Cardiac septum (tissue), 1 donor: ENCODE results near the gene TAS2R43. TPM values are rescaled to one million over a fixed set of nuclear protein-coding genes. Genes with fewer than 3 reads are reported as not detected.
"Not testable (repeated sequence)": the region's sequence is repeated elsewhere in the genome, so short reads cannot be mapped to it uniquely, and the experiment has no call there.

Experiments
- DNase-seq: peaks from one replicate; pipeline ENCODE4 v3.0.0-alpha.2; 2020; ENCODE audit warnings: low spot score
- intact Hi-C: fragments of 100-400 bp; cut with DNase I; formaldehyde crosslinking; loops from one replicate; pipeline ENCODE4 v1.14.0; 2022
- total RNA-seq: library from RNA; stranded (reverse); fragmentation: NEBNext Ultra II Directional; extraction: Animal tissue kit (Norgen Biotek cat#: 25700); gene quantifications from one replicate; pipeline ENCODE4 v1.2.1, GENCODE V29; 2021
- donor health status: DM: no; HTN: no; CAD: no.

Gene TAS2R43
- total RNA-seq, 1 donor from 2014 or later: 0.32 TPM

- intact Hi-C loops: loop anchor here (10.0 kb wide), 1 partner anchor 97 kb away; no protein-coding TSS in a partner anchor
- DNase-seq: no peak
Measured at GRCh38 chr12:11067514-11067913, 24.6 kb downstream of the TAS2R43 start.

DNA sequence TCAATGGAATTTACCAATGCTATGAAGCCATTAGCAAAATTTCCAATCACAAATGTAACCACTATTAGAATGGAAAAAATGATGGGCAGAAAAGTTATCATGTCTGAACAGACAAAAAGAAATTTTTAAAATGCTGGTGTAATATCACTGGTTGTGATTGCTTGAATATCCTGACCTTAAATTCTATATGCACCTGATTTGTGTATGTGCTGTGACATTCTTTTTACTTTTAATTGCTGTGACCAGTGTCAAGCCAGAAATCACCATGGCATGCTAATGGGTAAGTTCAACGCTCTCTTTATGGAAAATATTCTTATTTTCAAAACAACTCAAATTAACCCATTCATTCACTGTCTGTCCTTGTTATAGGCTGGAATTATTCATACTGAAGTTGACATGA lies 29.9 kb downstream of the TAS2R43 start, which contains the start of gene TAS2R46:
Gene TAS2R46, minus strand, starts transcription at position 101 of the 400 bp plus-strand sequence. Its CDS starts 0 bp downstream, at position 101.
- DNase-seq: not testable (repeated sequence)
- intact Hi-C loops: loop anchor here (10.0 kb wide), 1 partner anchor 103 kb away; no protein-coding TSS in a partner anchor

GRCh38 chr12:11059784-11060183 lies 32.3 kb downstream of the TAS2R43 start:
- DNase-seq: no peak

GRCh38 chr12:11059041-11059440 lies 33.1 kb downstream of the TAS2R43 start:
- intact Hi-C loops: no loop called here
- DNase-seq: no peak

More at GRCh38 chr12:11059784-11060183, 32.3 kb downstream of the TAS2R43 start:
- intact Hi-C loops: loop anchor here (10.0 kb wide), 1 partner anchor 105 kb away; no protein-coding TSS in a partner anchor

- intact Hi-C loops: no loop called here
- no peak for DNase-seq
Measured at GRCh38 chr12:11055306-11055705, 36.8 kb downstream of the TAS2R43 start.

- DNase-seq, intact Hi-C loops: not testable (repeated sequence)
Measured at GRCh38 chr12:11049806-11050531, 42.1 kb downstream of the TAS2R43 start.

DNA sequence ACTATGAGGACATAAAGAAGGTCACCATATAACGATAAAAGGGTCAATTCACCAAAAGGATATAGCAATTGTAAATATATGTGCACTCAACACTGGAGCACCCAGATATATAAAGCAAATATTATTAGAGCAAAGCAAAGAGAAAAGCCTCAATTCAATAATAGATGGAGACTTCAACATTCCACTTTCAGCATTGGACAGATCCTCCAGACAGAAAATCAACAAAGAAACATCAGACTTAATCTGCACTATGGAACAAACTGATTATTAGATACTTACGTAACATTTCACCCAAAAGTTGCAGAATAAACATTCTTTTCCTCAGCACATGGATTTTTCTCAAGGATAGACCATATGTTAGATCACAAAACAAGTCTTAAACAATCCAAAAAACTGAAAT lies 50.7 kb downstream of the TAS2R43 start:
- intact Hi-C loops, DNase-seq: not testable (repeated sequence)

Other genes with a start within 250 kb of the TAS2R43 start
- 2.6 TPM for gene PRR4, start 242.8 kb downstream of the TAS2R43 start, total RNA-seq
- 10.2 TPM for gene PRH1, start 208.1 kb downstream of the TAS2R43 start, total RNA-seq
- gene TAS2R13, start 182.8 kb downstream of the TAS2R43 start, total RNA-seq: 1.0 TPM
- not detected for gene PRH2, start 163.1 kb downstream of the TAS2R43 start, total RNA-seq
- gene TAS2R14, start 153.1 kb downstream of the TAS2R43 start, total RNA-seq: 1.3 TPM
- gene TAS2R50, start 105.4 kb downstream of the TAS2R43 start, total RNA-seq: 0.97 TPM
- 1.3 TPM for gene TAS2R20, start 94.0 kb downstream of the TAS2R43 start, total RNA-seq
- gene TAS2R19, start 69.7 kb downstream of the TAS2R43 start, total RNA-seq: 1.5 TPM
- gene TAS2R31, start 60.9 kb downstream of the TAS2R43 start, total RNA-seq: 2.1 TPM
- gene TAS2R46, start 30.0 kb downstream of the TAS2R43 start, total RNA-seq: 0.78 TPM
- 2.2 TPM for gene TAS2R30, start 42.3 kb upstream of the TAS2R43 start, total RNA-seq
- gene SMIM10L1, start 78.9 kb upstream of the TAS2R43 start, total RNA-seq: 22.1 TPM
- gene TAS2R42, start 94.6 kb upstream of the TAS2R43 start, total RNA-seq: not detected
- gene PRB3, start 177.4 kb upstream of the TAS2R43 start, total RNA-seq: not detected
- not detected for gene PRB4, start 218.1 kb upstream of the TAS2R43 start, total RNA-seq